COLO829 (cell line): ENCODE data around the gene ARHGAP20.
"Not testable (repeated sequence)": the region's sequence is repeated elsewhere in the genome, so short reads cannot be mapped to it uniquely, and the experiment has no call there.

Source experiments
- DNase-seq: peaks from one replicate; pipeline ENCODE4 v3.0.0; 2012; ENCODE audit warnings: low spot score

ARHGAP20 gene

DNA sequence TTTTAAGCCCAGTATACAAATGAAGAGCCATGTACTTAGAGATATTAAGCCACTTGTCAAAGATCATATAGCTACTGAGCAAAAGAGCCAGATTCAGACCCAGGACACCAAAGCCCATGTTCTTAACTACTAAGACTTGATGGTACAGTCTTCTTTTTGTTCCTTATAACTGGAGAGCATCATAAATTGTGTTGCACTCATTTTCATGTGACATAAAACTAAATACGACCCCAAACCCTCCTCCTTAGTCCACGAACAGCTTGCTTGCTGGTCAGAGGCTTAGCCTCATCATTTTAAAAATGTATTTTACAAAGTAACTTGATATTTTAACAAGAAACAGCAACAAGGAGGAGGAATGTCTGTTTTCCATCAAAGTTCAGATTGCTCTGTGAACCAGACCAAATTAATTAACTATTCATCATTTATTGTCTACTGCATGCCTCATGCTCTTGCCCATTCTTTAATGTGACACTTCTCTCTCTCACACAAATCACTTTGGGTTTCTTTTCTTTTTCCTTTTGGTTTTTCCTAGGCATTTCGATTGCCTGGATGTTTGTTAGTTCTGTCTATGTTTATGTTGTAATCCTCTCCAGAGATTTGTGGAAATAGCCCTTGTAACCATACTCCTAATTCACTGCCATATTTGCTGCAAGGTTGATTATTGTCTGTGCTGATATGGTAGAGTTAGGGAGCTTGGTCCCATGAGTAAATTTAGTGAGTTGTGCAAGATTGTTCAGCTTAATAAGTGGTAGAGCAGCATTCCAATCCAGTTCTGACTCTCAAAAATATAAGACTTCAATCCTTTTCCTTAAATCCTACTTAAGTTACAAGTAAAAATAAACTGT lies 8.4 kb upstream of the ARHGAP20 start:
- DNase-seq = no peak

DNA sequence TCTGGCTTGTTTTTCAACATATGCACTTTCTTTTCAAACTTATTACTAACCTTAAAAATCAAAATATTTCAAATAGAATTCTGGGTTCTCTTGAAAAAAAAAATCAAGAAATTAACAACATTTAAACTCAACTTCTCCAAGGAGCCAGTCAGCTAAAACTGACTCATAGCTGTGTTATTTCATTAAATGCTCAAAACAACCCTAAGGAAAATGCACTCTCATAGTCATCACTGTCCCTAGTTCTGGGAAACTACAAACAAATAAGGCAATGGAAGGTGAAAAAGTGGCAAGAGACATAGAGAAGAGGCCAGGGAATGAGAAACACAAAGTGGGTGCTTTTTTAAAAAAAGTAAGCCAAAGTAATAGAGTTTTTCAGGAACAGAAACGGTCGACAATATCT lies 4.1 kb upstream of the ARHGAP20 start:
- no peak for DNase-seq

DNA sequence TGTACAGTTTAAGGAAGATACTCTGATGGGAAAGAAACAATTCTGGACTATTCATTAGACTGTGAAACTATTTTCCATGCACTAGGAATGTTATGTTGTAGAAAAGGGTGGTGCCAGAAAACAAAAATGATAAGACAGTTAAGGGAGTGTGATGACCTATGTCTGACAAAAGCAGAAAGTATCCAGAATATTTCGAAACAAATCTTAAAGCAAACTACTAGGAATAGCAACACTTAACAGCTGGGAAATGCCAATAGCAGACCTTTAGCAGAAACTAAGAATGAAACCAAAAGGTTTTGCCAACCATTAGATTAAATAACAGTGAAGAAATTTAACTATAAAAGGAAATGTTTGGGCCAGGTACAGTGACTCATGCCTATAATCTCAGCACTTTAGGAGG lies 3.3 kb upstream of the ARHGAP20 start:
- no peak for DNase-seq

DNA sequence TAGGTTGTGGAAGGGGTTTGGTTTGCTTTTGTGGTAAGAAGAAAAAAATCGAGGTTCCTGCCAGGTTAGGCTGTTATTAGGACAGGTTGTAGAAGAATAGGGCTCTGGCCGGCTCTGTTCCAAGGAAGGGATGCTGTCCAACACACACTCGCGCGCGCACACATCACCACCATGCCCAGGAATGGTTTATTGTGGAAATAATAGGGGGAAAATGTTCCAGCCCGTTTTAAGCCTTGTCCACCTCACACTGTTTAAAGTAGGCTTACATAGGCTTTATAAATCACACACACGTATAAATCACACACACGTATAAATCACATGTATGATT lies 1.2 kb upstream of the ARHGAP20 start:
- no peak for DNase-seq

DNA sequence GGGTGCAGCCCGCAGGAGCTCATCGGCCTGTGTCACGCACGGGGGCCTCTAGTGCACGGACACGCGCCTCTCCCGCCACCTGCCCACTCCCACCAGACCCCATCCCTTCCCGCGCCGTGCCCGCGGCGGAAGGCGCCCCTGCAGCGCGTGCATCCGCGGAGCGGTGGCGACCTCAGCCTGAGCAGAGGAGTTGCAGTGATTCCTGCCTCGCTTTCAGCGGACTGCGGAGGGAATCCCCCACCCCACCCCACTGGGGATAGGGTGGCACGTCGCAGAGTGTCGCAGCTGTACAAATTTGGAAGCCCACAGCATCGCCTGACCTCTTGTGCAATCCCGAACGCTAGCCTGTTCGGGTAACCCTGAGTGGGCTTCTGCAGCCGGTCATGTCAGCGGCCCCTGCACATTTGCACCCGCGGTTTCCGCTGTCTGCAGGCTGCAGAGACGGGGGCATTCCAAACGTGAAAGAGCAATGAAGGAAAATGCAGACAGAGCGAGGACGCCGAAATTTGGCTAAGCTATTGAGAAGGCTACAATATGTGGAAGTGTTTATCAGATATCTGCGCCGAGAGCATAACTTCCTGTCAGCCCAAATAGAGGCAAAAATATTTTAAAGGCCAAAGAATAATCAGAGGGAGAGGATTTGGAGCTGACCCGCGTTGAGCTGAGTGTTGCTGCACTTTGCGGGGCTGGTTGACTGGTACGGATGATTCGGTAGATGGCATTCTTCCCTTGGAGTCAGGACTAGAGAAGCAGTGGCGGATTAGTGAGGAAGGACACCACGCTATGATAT lies 617 bp upstream of the ARHGAP20 start:
- DNase-seq = no peak

DNA sequence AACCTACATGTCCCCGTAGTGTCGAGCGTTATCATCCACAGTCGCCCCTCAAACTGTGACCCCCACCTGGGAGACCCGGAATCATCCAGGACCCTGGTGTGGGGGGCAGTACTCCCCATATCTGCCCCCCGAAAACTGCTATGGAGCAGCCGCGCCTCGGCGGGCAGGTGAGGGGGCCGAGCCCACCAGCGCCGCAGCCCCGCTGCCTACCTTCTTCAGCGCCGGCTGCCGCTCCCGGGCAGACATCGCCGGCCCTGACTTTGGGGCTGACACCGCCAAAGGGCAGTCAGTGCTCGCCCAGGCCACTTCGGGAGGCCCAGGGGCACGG lies 825 bp downstream of the ARHGAP20 start:
- no peak for DNase-seq

DNA sequence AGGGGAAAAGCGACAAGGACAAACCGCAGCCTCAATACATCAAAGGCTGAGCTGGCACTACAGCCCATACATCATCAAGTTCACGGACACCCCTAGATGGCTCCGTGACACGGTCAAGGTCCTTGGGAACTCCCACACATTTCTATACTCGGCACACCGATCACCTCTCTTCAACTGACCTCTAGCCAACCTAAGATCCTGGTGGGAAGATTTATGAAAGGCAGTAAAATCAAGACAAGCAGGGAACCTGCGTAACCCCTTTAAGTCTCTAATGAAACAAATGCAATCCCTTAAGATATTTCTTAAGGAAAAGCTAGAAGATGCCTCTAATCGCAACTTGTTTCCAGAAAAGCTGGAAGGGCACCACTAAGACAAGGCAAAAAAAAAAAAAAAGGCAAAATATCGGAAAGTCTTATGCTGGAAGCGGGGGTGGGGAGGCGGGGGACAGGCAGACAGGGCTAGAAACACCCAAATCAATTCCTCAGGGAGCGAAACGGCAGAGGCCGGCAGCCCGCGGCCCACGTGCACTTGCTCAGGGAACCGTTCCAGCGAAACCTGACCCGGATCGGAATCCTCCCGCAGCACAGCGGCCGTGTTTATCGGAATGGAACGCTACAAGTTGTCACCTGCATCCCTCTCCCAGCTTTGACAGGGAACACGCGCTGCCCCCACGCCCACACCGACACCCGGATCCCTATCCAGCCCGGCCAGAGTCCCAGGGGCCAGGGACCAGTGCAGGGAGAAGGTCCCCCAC lies 1.4 kb downstream of the ARHGAP20 start:
- DNase-seq = no peak

DNA sequence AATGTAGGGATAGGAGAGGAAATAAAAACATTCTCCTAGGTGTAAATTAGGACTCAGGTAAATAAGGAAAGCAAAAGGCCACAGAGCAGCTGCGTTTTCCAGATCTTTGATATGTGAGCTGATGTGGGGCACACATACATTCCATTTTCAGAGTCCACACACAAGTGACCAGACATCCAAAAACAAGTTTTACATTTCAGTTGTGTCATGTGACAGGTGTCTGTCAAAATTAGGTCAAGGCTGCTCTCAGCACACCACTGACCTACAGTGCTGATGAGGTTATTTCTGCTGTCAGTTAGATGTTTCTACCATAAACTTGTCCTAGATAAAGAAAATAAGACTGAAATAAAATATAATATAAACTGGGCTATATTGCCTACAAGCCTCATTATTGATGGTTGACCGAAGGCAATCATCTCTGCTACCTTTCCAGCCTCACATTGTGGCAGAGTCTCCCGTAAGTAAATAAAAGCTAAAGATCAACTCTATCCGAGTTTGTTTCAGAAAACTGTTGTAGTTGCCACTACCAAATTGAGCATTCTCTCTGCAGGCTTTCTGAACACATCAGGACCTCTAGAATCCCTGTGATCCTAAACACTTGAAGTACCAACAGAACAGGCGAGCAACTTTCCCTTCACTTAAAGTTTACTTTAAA lies 7.9 kb downstream of the ARHGAP20 start:
- DNase-seq = no peak

DNA sequence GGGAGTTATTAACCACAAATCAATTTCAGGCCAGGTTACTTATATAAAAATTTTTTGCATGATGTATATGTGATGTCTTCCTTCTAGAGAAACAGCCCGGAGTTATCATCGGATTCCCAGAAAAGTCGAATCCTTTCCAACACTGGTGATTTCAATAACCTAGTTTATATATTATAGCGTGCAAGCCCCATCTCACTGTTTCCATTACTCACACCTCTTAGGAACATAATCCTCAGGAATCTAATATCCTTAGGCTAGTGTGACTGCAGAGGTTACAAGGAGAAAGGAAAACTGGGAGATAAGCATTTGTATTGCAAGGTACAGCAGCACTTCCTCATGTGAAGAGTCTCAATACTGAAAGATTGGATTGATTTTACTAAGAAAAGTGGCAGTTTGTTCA lies 20.3 kb downstream of the ARHGAP20 start:
- no peak for DNase-seq

DNA sequence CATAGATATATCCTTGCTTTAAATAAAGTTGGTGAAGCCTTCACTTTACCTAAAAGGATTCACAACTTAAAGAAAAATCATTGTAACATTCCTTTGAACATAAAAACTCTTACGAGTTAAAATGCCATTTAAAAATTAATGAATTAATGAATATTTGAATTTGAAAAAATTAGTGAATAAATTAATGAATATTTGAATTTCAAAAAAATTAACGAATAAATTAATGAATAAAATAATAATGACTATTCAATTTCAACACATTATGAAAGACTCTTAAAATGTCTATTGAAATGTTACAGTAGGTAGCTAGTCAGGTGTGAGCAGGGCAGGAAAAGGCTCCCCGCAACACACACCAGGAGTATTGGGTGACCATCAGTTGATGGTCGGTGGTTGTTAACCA lies 22.9 kb downstream of the ARHGAP20 start:
- no peak for DNase-seq

DNA sequence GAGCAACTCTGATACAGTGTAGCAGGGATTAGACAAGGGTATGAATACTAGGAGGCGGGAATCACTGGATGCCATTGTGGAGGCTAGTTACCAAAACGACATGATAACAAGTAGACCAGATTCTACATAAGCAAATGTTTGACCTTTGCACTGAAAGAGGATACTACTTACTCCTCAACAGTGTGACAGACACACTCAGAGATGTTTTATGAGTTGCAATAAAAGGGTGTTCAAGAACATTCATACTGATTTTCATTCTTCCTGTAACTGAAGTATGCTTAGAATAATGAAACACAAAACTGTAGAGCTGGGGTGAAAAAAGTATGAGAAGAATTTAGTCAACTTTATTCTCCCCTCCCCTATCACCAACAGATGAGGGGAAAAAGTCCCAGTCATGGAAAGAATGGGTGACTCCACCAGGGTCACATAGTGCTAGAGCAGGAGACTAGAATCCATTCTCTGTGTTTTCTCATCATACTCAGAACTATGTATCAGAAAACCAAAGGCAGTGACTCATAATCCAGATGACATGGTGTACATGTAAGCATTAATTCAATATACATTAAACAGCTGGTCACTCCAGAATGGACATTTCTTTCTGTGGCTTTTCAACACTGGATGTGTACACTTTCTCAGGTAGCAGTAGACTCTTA lies 32.8 kb downstream of the ARHGAP20 start:
- DNase-seq = no peak

DNA sequence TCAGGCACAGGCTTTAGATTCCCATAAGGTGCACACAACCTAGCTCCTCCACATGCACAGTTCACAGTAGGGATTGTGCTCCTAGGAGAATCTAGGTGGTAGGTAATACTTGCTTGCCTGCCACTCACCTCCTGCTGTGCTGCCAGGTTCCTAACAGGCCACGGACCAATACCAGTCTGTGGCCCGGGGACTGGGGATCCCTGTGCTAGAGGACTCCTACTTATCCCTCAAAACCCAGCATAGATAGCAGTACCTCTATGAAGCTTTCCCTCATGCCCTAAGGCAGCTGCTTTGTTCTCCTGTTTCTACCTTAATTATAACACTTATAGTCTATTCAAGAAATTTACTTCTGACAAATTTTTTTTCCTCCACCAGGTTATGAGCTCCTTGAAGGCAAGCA lies 36.7 kb downstream of the ARHGAP20 start:
- DNase-seq = no peak

DNA sequence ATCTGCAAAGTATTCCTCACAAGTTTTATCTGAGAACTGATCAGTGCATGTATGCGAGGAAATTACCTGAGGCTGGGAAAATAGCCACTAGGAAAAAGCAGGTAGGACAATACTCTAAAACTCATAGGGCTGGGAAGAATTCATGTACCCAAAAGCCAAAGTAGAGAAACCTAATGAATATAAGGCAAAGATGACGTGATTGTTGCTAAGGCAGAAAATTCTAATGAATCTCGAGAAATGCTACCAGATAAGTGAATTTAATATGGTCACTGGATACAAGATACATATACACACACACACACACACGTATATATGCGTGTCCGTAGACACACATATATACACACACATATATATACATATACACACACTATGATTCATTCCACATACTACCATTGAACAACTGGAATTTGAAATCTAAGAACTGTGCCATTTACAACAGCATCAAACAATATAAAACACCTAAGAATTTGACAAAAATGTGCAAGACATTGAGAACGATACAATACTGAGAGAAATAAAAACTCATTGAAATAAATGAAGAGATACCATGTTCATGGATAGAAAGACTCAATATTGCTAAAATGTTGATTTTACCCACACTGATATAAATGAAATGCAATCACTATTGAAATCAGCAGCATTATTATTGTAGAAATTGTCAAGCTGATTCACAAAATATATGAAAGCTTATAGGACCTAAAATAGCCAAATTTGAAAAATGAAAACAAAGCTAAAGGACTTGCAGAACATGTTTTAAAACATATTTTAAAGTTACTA lies 46.4 kb downstream of the ARHGAP20 start:
- DNase-seq = no peak

DNA sequence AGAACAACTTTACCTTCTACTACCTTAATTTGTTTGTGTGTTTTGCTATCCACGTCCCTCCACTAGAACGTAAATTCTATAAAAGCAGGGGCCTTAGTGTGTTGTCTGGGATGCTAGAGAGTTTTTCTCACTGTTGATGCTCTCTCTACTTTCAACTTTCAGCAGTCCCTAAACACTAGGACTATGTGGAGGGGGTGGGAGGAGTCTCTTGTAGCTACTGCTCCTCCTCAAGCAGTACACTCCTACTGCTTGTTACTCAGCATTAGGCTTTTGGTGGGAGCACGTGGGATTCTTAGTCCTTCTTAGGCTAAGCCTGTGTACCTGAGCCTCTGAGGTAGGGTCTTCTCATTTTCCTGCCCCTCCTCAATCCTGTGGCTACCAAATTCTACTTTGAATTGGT lies 56.3 kb downstream of the ARHGAP20 start:
- DNase-seq = no peak

DNA sequence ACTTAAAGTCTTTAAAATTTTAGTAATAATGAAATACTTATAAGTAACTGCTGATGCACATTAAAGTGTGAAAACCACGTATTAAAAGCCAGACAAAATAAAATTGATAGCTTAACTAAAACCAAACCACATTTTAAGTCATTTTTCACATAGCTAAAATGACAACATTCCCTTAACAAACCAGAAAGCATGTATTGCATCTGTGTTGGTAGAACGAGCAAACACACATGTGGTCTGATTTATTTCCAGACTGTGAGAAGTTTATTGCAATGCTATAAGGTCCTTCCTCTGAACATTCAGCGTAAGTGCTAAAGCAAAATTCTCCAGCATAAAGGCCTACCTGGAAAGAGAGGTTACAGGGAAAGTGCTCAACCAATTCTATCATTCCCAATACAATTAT lies 57.8 kb downstream of the ARHGAP20 start:
- DNase-seq = no peak

DNA sequence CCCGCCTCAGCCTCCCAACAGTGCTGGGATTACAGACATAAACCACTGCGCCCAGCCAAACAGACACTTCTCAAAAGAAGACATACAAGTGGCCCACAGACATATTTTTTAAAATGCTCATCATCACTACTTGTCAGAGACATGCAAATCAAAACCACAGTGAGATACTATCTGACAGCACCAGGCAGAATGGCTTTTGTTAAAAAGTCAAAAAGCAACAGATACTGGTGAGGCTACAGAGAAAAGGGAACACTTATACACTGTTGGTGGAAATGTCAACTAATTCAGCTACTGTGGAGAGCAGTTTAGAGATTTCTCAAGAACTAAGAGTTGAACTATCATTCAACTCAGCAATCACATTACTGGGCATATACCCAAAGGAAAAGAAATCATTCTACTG lies 67.0 kb downstream of the ARHGAP20 start:
- no peak for DNase-seq

DNA sequence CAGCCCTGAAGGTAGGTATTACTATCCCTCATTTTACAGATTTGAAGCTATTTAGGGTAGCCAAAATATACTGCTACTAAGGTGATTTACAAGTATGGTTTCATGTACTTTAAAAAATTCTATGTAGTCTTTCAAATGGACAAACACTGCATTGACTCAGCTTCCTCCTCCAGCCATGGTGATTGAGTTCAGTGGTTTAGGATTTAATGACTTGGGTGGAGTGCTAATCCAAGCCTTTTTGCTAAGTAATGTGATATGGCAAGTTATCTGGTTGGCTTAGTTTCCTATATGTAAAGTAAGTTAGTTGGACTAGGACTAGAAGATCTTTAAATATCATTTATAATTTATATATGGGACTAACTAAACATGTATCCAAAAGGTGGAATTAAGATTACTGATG lies 77.9 kb downstream of the ARHGAP20 start:
- DNase-seq = no peak

DNA sequence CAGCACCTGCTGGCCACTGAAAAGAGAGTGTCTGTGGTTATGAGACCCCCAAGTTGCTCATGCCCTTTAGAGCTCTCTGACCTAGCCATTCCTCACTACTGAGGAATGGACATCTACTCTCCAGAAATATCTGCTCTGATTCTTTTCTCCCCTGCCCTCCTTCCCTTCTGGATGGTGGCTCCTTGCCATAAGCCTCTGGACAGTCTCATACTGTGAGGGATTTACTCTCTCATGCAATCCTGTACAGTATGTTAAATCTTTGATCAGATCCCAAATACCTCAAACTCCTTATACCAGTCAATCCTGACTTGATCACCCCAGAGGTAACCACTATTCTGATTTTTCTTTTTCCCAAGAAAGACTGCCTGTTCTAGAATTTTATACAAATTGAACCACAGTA lies 80.7 kb downstream of the ARHGAP20 start:
- DNase-seq = no peak

DNA sequence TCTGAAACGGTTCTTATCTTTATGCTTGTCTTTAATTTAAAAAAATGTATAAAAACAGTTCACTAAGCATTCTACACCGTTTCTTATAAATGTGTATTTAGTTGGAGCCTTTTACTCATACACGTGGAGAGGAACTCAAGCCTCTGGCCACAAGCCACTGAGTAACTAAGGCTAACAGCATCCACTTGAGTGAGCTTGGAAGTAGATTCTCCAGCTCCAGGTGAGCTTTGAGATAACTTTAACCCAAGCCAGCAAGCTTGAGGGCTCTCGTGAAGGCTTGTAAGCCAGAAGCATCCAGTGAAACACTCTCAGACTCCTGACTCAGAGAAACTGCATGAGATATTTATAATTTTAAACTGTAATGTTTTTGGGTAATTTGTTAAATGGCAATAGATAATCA lies 82.6 kb downstream of the ARHGAP20 start:
- no peak for DNase-seq

DNA sequence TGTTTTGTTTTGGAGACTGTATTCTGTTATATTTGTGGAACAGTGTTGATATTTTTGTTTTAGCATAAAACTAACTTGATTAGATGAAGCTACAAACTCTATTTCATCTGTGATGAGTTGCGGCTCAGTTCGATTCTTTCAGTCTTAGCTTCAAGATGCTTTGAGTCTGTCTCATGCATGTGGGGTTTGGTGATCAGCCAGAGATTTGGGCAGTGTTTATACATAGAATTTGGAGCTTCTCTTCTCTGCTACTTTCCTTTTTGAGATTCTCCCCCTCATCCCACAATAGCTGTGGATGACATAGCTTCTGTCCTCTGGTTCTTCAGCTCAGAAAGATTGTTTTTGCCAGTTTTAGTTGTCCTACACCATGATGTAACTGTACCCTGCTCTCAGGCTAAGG lies 90.4 kb downstream of the ARHGAP20 start:
- no peak for DNase-seq

DNA sequence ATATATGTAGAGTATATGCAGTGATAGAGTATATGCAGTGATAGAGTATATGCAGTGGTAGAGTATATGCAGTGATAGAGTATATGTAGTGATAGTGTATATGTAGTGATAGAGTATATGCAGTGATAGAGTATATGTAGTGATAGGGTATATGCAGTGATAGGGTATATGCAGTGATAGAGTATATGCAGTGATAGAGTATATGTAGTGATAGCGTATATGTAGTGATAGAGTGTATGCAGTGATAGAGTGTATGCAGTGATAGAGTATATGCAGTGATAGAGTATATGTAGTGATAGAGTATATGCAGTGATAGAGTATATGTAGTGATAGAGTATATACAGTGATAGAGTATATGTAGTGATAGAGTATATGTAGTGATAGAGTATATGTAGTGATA lies 92.9 kb downstream of the ARHGAP20 start:
- not testable (repeated sequence) for DNase-seq
